Subcutaneous adipose tissue (tissue), 4 donors: ENCODE measurements around the gene SRGAP3. TPM values are rescaled to one million over a fixed set of nuclear protein-coding genes. Genes with fewer than 3 reads are reported as not detected.

ENCODE experiments used
- total RNA-seq, 4 donors: library from RNA; depleted of rRNA; stranded (reverse); fragments of >200 nt; gene quantifications; one replicate each; pipeline ENCODE4 v1.1.0, GENCODE V29; 2016
- TF ChIP-seq, protein P1 (sequence below): fragments of 450-650 bp; IDR thresholded peaks from one replicate; pipeline ENCODE4 v1.5.1; 2016; ENCODE audit warnings: low read depth, mild to moderate bottlenecking, control low read depth, antibody characterized with exemption, moderate library complexity

The SRGAP3 gene
- total RNA-seq, 4 donors from 2014 or later = 1.6 to 14.1 (median 8.9) TPM

DNA sequence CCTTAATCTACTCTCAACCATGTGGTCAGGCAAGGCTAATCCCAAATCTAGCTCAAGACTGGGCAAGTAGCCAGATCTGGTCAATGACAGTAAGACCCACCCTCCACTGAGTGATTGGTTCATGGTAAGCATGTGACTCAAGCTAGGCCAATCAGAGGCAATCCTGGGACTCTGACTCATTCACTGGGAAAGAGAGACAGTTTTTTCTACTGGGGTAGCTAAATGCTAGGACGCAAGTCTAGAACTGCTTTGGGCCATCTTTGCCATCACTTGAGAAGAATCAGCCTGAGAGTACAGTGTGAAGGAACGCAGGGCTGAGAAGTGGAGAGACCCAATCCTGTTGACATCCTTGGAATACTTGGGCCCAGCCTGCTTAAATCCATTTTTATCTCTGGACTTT lies 276.8 kb downstream of the SRGAP3 start:
- TF ChIP-seq, protein P1, sequence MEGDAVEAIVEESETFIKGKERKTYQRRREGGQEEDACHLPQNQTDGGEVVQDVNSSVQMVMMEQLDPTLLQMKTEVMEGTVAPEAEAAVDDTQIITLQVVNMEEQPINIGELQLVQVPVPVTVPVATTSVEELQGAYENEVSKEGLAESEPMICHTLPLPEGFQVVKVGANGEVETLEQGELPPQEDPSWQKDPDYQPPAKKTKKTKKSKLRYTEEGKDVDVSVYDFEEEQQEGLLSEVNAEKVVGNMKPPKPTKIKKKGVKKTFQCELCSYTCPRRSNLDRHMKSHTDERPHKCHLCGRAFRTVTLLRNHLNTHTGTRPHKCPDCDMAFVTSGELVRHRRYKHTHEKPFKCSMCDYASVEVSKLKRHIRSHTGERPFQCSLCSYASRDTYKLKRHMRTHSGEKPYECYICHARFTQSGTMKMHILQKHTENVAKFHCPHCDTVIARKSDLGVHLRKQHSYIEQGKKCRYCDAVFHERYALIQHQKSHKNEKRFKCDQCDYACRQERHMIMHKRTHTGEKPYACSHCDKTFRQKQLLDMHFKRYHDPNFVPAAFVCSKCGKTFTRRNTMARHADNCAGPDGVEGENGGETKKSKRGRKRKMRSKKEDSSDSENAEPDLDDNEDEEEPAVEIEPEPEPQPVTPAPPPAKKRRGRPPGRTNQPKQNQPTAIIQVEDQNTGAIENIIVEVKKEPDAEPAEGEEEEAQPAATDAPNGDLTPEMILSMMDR = no peak

DNA sequence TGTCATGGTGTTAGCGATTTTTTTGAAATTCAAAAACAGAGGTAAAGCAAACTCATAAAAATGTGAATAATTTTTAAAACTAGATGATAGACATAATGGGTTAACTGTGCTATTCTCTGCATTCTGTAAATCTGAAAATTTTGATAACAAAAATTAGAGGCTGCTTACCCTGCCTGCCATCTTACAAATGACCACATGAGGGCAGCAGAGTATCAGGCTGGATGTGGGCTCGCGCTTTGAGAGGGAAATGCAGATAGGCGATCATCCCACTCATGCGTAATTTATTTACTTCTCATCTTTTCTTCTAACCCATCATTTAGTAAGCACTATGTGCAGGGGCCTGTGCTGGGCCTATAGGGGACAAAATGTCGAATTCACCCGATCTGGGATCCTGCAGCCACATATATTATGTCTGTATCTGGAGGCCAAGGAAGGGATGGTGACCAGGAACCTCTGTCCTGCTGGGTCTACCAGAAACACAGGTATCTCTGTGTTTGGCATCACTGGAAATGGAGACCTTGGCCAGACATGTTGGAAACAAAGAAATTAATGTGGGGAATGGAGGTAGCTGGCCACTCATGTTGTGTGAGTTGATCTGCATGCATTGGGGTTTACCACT lies 278.4 kb downstream of the SRGAP3 start:
- TF ChIP-seq, protein P1 = no peak

DNA sequence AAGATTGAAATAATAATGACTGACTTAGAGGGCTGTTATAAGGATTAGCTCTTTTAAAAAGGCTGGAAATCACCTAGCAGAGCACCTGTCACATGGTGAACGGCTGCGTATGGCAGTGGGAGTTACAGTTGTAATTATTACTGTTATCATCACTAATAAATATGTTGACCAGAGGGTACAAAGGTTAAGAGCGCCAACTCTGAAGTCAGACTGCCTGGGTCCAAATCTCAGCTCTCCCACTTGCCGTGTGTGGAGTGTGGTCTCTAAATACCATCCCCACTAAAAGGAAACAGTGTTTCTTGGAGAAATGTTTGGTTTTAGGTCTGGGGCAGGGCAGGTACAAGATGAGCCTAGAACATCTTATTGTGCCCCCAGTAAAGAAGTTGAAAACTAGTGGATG lies 280.2 kb downstream of the SRGAP3 start:
- TF ChIP-seq, protein P1 = no peak

DNA sequence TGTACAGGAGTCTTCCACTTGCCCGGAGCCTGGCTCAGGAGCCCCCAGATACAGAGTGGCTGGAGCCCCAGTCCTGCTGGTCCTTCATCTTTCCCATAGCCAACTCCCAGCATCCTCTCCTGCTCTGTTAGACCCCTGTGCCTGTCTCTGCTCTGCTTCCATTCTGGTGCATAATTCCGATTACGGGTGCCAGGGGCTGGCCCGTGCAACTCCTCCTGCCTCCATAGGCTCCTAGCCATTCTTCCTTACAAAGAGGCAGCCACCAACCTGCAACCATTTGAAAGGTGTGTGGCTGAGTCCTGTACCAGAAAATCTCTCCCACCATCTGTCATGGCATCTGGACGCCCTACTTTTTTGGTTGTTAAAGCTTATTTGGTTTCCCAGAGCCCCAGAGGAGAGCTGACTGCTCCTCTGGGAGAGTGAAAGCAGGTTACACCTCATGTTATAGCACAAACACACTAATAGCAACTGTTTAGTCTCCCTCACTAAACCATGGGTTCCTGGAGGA lies 281.0 kb downstream of the SRGAP3 start:
- TF ChIP-seq, protein P1 = no peak

DNA sequence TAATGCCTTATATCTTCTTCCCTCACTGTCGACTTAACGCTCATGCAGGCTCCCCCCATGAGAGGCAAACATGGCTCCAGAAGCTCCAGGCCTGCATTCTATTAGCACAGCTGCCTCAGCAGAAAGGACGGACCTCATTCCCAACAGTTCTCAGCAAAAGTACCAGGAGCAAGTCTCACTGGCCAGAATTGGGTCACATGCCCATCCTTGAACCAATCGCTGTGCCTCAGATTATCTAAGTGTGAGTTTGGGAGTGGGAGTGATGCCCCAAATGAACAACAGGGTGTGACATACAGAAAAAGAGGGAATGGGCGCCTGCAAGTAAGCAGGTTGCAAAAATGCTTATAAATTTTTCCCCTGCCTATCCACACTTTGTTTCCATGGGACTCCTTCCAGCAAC lies 281.9 kb downstream of the SRGAP3 start:
- TF ChIP-seq, protein P1 = no peak

DNA sequence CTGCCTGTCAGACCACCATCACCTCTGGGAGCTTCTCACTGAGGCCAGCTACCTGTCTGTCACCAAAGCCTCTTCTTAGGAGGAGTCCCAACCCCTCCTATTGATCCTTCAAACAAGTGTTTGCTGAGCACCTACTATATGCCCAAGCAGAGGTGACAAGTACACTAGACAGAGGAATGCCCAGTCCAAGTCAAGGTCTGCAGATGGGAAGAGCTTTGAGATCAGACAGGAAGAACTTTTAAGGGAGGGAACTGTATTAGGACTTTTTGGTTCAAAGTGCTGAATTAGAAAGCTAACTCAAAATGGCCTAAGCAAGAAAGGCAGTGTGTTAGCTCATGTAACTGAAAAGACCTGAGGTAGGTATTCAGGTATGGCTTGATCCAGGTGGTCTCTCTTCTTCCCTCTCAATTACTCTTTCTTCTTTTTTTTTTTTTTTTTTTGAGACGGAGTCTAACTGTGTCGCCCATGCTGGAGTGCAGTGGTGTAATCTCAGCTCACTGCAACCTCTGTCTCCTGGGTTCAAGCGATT lies 282.6 kb downstream of the SRGAP3 start:
- TF ChIP-seq, protein P1 = no peak

DNA sequence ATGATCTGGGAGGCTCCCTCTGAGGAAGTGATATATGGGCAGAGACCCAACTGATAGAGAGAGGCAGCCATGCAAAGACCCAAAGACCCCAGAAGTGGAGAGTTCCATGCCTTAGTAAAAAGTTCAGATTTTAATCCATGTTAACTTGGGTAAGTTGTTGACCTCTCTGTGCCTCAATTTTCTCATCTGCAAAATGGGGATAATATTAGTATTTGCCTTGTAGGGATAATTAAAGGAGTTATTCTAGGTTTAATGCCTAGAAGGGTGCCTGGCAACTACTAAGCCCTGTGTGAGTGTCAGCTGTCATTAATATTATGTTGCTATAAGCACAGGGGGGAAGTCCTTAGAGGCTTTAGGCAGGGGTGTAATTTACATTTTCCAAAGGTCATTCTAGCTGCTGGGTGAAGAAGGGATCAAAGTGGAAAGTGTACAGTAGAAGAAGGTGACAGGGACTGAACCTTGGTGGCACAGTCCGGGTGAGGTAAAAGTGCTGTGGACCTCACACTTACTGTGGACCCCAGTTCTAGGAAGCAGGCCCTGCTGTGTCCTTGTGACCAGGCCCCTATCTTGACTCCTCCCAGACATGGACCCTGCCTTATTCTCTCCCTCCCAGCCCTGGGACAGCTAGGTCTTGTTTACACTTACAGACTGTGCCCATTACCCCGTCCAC lies 283.2 kb downstream of the SRGAP3 start:
- TF ChIP-seq, protein P1 = no peak
